ENCODE data around the gene CCNDBP1.

CCNDBP1 gene

GRCh38 chr15:43242616-43243015 lies 57.4 kb downstream of the CCNDBP1 start:
- DNase-seq (ENCODE audit: low read depth, low spot score): no peak
- TF ChIP-seq FOXP2 (optimal IDR thresholded peaks at IDR 0.05; ENCODE audit: control extremely low read depth, extremely low read length, insufficient read depth): no peak
- TF ChIP-seq POLR2AphosphoS5 (IDR thresholded peaks at IDR 0.05; ENCODE audit: borderline replicate concordance, low read depth, low read length): no peak
- TF ChIP-seq EZH2 (IDR thresholded peaks at IDR 0.05): no peak
- no peaks in the 10 kb centered on the region for H3K9me3 ChIP-seq (ENCODE audit: low read depth, low read length)
- no peak overlapping the region for H3K27ac ChIP-seq
- H3K9ac ChIP-seq (ENCODE audit: insufficient read length): no peak overlapping the region
- no peaks in the 10 kb centered on the region for H3K36me3 ChIP-seq (ENCODE audit: insufficient read depth, low read length)
- H3K4me3 ChIP-seq: no peak overlapping the region

DNA sequence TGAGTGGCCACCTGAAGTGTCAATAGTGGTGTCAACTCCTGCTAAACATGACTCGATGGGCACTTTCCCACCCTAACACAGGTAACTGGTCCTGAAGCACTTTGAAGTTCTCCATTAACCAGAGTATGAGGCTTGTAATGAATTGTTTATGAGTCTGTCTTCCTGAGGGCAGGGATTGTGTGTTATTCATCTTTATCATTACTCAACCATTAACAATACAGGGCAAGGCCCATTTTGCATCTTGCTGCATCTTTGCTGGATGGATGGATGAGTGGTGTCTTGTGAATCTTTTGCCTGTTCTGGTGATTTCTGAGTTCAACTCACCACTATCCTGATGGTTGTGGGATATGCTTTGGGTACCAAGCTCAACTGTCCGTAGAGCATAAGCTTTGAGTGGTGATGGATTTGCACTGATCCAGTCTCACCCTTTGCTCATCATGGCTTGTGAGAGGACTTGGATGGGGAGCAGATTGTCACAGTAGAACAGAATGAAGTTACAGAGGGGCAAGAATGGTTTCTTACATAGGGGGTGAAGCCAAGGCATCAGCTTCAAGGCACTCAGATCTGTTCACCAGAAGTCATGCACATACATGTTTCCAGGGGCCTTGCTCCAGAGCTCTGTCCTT lies 57.9 kb downstream of the CCNDBP1 start:
- Histone ChIP-seq H3K36me3 (ENCODE audit: insufficient read depth, low read length) (no peaks in the 10 kb centered on the region), H3K9me3 (ENCODE audit: low read depth, low read length) (no peaks in the 10 kb centered on the region), H3K27ac (no peak overlapping the region), H3K9ac (ENCODE audit: insufficient read length) (no peak overlapping the region), H3K4me3 (no peak overlapping the region)
- no peak for DNase-seq (ENCODE audit: low read depth, low spot score)
- TF ChIP-seq EZH2 (IDR thresholded peaks at IDR 0.05): no peak
- no peak for TF ChIP-seq FOXP2 (optimal IDR thresholded peaks at IDR 0.05; ENCODE audit: control extremely low read depth, extremely low read length, insufficient read depth)
- no peak for TF ChIP-seq POLR2AphosphoS5 (IDR thresholded peaks at IDR 0.05; ENCODE audit: borderline replicate concordance, low read depth, low read length)

DNA sequence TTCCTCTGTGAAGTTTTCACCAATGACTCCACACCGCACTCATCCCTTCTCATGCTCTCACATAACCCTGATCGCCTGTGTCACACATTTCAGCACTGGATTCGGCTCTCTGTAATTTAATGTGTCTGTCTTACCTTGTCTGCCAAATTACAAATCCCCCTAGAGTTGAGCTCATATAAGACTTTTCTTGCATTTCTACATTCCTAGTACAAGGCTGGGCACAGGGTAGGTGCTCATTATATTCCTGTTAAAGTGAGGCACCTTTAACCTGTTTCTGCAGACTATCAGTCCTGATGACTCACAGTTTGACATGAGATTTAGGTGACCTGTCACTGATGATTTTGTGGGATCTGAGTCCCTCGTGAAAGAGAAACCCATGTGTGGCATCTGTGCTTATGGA lies 58.9 kb downstream of the CCNDBP1 start:
- Histone ChIP-seq H3K9ac (ENCODE audit: insufficient read length) (no peak overlapping the region), H3K36me3 (ENCODE audit: insufficient read depth, low read length) (no peaks in the 10 kb centered on the region), H3K9me3 (ENCODE audit: low read depth, low read length) (no peaks in the 10 kb centered on the region), H3K27ac (no peak overlapping the region), H3K4me3 (no peak overlapping the region)
- no peak for TF ChIP-seq FOXP2 (optimal IDR thresholded peaks at IDR 0.05; ENCODE audit: control extremely low read depth, extremely low read length, insufficient read depth)
- TF ChIP-seq POLR2AphosphoS5 (IDR thresholded peaks at IDR 0.05; ENCODE audit: borderline replicate concordance, low read depth, low read length): no peak
- no peak for TF ChIP-seq EZH2 (IDR thresholded peaks at IDR 0.05)
- DNase-seq (ENCODE audit: low read depth, low spot score): no peak

GRCh38 chr15:43246261-43246774 lies 61.1 kb downstream of the CCNDBP1 start:
- Histone ChIP-seq H3K4me3 (no peak overlapping the region), H3K36me3 (ENCODE audit: insufficient read depth, low read length) (no peaks in the 10 kb centered on the region), H3K9ac (ENCODE audit: insufficient read length) (no peak overlapping the region), H3K9me3 (ENCODE audit: low read depth, low read length) (no peaks in the 10 kb centered on the region), H3K27ac (no peak overlapping the region)
- DNase-seq (ENCODE audit: low read depth, low spot score): no peak
- TF ChIP-seq POLR2AphosphoS5 (IDR thresholded peaks at IDR 0.05; ENCODE audit: borderline replicate concordance, low read depth, low read length) (no peak), FOXP2 (optimal IDR thresholded peaks at IDR 0.05; ENCODE audit: control extremely low read depth, extremely low read length, insufficient read depth) (no peak), EZH2 (IDR thresholded peaks at IDR 0.05) (no peak)
